ENCODE data around the gene MYT1. TPM values are rescaled to one million over a fixed set of nuclear protein-coding genes. Genes with fewer than 3 reads are reported as not detected.
A peak's percentile ranks its signal among the peaks of the same experiment; 100 is the strongest.

MYT1 gene
- total RNA-seq, 2 donors from 2014 or later = 0.19 to 0.22 TPM

DNA sequence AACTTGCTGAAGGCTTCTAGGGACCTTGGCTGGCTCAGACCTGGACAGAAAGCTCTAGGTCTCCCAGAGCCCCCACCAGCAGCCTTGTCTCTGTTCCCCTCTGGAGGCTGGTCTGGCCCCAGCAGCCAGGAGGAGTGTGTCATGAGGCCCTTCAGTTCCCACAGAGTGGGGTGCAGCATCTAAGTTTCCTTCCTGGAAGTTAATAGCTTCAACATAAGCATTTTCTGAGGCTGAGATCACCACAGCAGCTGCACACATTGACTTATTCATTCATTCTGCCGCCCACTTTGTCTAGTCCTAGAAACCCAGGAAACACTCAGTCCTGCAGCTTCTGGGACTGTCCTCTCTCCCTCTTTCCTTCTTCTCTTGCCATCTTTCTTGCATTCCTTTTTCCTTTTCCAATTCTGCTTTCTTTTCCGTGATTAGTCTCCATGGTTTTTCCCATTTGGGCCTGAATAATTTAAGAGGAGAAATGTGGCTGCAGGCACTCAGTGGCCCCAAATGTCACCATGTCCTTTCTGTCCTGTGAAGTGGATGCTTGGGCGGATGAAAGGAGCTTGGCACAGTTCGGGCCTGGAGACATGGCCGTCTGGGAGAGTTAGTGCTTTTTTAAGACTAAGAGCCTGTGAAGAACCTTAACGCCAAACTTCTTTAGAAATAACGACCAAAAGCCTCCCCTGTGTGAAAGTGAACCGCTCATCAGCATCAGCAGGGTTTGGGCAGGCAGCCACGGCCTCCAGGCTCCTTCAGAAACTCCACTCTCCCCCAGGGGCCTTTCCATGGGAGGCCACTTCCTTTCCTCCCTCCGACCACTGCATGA is 60.3 kb downstream of the MYT1 start:
- no peaks in the 10 kb centered on the region for H3K9me3 ChIP-seq
- H3K27ac ChIP-seq = peak overlapping the region; percentile 18
- TF ChIP-seq, protein P1, sequence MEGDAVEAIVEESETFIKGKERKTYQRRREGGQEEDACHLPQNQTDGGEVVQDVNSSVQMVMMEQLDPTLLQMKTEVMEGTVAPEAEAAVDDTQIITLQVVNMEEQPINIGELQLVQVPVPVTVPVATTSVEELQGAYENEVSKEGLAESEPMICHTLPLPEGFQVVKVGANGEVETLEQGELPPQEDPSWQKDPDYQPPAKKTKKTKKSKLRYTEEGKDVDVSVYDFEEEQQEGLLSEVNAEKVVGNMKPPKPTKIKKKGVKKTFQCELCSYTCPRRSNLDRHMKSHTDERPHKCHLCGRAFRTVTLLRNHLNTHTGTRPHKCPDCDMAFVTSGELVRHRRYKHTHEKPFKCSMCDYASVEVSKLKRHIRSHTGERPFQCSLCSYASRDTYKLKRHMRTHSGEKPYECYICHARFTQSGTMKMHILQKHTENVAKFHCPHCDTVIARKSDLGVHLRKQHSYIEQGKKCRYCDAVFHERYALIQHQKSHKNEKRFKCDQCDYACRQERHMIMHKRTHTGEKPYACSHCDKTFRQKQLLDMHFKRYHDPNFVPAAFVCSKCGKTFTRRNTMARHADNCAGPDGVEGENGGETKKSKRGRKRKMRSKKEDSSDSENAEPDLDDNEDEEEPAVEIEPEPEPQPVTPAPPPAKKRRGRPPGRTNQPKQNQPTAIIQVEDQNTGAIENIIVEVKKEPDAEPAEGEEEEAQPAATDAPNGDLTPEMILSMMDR (IDR thresholded peaks at IDR 0.05) = no peak
- peaks cover 3% of the 10 kb centered on the region for H3K4me1 ChIP-seq
- DNase-seq = no peak
- H3K36me3 ChIP-seq = no peaks in the 10 kb centered on the region
- peaks cover 4% of the 10 kb centered on the region for H3K27me3 ChIP-seq
- intact Hi-C loops (cut with DNase I) = no loop called here
- H3K9ac ChIP-seq (ENCODE audit: low read depth in 2 of 2, low read length in 2 of 2) = no peak overlapping the region
- H3K4me3 ChIP-seq = no peak overlapping the region

DNA sequence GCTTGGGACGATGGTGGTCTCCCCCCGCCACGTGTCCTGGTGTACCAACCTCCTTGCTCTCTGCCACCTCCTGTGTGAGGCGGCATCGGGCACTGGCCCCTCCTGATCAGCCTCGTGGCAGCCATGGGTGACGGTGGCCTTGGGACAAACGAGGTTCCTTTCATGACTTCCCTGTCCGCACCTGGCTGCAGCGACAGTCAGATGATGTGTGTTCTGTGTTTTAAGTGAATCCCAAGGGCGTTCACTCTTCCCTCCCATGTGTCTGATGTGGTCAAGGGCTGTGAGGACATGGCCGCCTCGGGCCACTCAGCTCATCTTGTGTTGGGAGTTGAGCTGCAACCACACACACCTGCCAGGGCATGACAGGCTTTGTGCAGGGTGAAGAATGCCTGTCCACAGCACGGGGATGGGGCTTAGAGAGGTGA is 60.9 kb downstream of the MYT1 start:
- Histone ChIP-seq H3K9ac (ENCODE audit: low read depth in 2 of 2, low read length in 2 of 2) (no peak overlapping the region), H3K36me3 (no peaks in the 10 kb centered on the region), H3K9me3 (no peaks in the 10 kb centered on the region), H3K4me1 (peaks cover 3% of the 10 kb centered on the region), H3K27me3 (peaks cover 4% of the 10 kb centered on the region), H3K27ac (no peak overlapping the region), H3K4me3 (no peak overlapping the region)
- intact Hi-C loops (cut with DNase I) = no loop called here
- TF ChIP-seq, protein P1 (IDR thresholded peaks at IDR 0.05) = no peak
- no peak for DNase-seq

DNA sequence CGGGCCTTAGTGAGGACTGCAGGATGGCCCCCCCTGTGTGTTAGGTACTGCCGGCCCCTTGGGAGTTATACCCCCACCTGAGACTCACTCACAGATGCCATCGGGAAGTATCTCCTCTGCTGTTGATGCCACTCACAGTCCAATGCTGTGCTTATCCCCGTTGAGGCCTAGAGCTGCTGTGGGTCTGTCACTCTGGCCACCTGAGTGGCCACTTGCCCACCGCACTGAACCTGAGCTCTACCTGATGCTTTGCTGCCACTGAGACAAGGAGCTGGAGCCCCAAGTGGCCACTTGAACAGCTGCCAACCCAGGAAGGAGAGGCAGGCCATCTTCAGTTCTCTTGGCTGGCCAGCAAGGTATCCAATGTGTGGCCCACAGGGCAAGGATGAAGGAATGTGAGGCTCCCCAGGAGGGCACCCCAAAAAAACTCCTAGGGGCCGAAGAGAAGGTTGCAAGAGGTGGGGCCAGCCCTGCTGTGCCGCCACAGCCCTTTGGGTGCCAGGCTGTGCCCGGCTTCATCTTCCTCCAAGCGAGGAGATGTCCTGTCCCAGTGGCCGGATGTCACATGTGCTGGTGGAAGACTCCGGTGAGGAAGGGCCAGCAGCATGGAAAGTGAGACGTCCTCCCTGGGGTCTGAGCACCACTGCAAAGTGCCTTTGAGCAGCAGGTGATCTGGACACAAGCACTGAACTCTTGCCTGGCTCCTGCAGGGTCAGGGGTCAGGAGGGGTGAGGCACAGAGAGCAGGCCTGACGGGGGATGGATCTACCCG is 61.8 kb downstream of the MYT1 start:
- TF ChIP-seq, protein P1 (IDR thresholded peaks at IDR 0.05) = no peak
- peaks cover 4% of the 10 kb centered on the region for H3K27me3 ChIP-seq
- H3K4me1 ChIP-seq = peaks cover 3% of the 10 kb centered on the region
- H3K27ac ChIP-seq = no peak overlapping the region
- no peaks in the 10 kb centered on the region for H3K9me3 ChIP-seq
- no peaks in the 10 kb centered on the region for H3K36me3 ChIP-seq
- no peak overlapping the region for H3K9ac ChIP-seq (ENCODE audit: low read depth in 2 of 2, low read length in 2 of 2)
- DNase-seq = no peak
- no peak overlapping the region for H3K4me3 ChIP-seq
- intact Hi-C loops (cut with DNase I) = no loop called here

GRCh38 chr20:64226686-64227580 is 62.7 kb downstream of the MYT1 start:
- Histone ChIP-seq H3K4me1 (peaks cover 3% of the 10 kb centered on the region), H3K36me3 (no peaks in the 10 kb centered on the region), H3K9ac (ENCODE audit: low read depth in 2 of 2, low read length in 2 of 2) (no peak overlapping the region), H3K9me3 (no peaks in the 10 kb centered on the region), H3K27me3 (peaks cover 4% of the 10 kb centered on the region), H3K4me3 (no peak overlapping the region), H3K27ac (no peak overlapping the region)
- intact Hi-C loops (cut with DNase I) = no loop called here
- TF ChIP-seq, protein P1 (IDR thresholded peaks at IDR 0.05) = no peak
- no peak for DNase-seq

DNA sequence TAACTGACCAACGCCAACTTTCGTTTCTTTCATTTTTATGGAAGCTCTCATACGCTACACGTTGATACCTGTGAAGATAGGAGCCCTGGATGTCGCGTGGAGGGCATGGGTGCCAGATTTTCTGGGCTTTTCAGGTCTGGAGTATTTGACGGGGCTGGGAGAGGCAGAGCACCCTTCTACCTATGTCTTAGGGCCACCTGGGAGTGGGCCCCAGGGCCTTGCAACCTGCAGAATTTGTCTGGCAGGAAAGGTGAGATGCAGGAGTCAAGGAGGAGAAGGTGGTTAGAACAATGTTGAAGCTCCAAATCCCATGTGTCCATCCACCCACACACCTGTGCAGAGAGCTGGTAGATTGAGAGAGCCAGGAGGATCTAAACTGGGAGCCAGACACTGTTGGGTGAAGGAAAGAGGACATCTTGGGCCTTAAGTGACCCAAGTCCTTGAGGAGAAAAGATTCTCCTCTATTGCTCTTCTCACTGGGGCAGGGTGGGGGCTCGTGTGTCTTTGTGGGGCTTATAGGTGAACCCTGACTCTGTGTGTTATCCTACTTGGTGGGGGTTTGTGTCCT is 63.9 kb downstream of the MYT1 start:
- no peaks in the 10 kb centered on the region for H3K9me3 ChIP-seq
- H3K27ac ChIP-seq = no peak overlapping the region
- H3K4me3 ChIP-seq = no peak overlapping the region
- DNase-seq = no peak
- H3K4me1 ChIP-seq = peaks cover 3% of the 10 kb centered on the region
- H3K27me3 ChIP-seq = peaks cover 4% of the 10 kb centered on the region
- TF ChIP-seq, protein P1 (IDR thresholded peaks at IDR 0.05) = no peak
- H3K36me3 ChIP-seq = no peaks in the 10 kb centered on the region
- intact Hi-C loops (cut with DNase I) = no loop called here
- H3K9ac ChIP-seq (ENCODE audit: low read depth in 2 of 2, low read length in 2 of 2) = no peak overlapping the region

All from colonic mucosa (tissue), 4 donors.